D721Med (cell line): Measurements from ENCODE around the gene P4HA2.
A peak's percentile ranks its signal among the peaks of the same experiment; 100 is the strongest.

Experiments used
- DNase-seq: peaks from one replicate; pipeline ENCODE4 v3.0.0; 2011; ENCODE audit warnings: low spot score; ENCODE audit not compliant: insufficient read length
- FAIRE-seq: peaks from 2 replicates; lab custom pipeline; 2011; peaks lifted over from hg19 to GRCh38; lab: Jason Lieb, UNC
- TF ChIP-seq, protein P1 (sequence below): IDR thresholded peaks from 2 replicates; pipeline ENCODE4 v1.5.1; 2012; ENCODE audit warnings: mild to moderate bottlenecking, control low read depth; ENCODE audit not compliant: insufficient read depth; ENCODE audit errors: missing control alignments

P4HA2 gene

DNA sequence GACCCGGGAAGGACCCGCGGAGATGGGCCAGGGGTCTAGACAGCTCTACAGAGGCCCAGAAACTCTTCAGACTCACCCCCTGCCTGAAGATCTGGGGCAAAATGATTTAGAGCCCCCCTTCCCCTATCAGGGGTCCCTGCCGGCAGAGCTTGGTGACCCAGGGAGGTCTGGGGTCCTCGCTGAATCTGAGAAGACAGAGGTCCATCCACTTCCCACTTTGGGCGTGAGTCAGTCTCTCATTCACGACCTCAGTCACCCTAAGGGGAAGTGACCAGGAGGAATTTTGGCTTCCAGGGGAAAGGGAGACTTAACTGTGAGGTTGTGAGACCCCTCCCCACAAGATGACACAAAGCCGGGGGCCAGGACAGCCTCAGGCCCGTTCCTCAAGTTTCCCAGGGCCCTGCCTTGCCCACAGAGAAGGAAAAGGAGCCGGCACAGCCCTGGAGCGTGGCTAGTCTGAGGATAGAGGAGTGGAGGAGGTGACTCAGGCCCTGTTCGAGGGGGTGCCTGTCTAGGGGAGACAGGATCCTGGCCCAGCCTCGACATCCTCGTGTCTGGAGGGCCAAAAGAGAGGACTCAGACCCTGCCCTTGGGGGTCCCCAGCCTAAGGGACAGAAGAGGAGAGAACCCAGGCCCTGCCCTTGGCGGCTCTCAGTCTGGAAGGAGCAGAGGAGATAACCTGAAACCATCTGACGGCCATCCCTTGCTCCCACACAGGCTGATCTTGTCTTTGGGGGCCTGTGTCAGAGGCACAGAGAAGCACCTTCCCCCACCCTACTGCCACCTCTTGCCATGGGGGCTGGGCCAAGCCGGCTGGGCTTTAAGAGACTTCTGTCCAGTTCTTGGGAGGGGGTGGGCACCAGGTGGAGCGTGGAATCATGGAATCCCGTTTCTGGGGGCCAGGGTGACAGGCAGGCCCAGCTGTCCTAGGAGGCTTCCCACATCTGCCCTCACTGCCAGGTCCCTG lies 30.7 kb upstream of the P4HA2 start:
- FAIRE-seq: no peak
- DNase-seq: no peak
- TF ChIP-seq, protein P1, sequence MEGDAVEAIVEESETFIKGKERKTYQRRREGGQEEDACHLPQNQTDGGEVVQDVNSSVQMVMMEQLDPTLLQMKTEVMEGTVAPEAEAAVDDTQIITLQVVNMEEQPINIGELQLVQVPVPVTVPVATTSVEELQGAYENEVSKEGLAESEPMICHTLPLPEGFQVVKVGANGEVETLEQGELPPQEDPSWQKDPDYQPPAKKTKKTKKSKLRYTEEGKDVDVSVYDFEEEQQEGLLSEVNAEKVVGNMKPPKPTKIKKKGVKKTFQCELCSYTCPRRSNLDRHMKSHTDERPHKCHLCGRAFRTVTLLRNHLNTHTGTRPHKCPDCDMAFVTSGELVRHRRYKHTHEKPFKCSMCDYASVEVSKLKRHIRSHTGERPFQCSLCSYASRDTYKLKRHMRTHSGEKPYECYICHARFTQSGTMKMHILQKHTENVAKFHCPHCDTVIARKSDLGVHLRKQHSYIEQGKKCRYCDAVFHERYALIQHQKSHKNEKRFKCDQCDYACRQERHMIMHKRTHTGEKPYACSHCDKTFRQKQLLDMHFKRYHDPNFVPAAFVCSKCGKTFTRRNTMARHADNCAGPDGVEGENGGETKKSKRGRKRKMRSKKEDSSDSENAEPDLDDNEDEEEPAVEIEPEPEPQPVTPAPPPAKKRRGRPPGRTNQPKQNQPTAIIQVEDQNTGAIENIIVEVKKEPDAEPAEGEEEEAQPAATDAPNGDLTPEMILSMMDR: no peak

DNA sequence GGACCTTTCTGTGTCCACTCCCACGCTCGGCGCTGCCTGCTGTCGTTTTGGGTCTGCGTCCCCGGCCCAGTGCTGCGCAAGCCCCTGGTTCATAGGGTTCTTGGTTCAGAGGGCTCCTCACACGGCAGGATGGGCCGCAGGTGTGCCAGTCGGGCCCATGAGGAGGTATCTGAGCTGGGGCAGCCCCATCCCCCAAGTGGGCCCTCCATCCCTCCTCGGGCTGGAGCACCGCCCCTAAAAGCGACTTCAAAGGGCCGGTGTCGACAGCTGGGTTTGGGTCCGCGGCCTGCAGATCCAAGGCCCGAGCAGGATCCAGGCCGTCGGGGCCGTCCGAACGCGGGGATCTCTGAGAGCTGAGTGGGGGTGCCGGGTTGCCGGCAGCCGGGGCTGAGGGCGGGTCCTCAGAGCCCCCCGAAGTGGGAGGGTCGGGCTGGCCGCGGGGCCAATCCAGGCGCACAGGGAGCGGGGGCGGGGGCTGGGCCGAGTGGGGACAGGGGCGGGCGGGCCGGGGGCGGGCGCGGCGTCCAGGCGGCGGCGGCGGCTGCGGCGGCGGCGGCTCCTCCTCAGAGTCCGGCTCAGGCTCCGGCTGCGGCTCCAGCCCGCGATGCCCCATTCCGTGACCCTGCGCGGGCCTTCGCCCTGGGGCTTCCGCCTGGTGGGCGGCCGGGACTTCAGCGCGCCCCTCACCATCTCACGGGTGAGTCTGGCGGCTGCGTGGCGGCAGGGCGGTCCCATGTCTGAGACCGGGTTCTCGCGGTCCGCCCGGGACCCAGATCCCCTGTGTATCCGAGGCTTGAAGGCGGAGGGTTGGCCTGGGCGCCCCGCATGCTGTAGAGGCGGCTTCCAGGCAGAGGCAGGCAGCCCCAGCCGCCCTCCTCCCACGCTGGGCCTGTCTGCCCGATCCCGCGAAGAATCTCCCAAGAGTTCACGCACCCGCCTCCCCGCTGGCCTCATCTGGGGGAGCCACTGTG lies 29.8 kb upstream of the P4HA2 start, which contains the start of gene PDLIM4:
Gene PDLIM4 (plus strand): TSS at position 566 of the 971 bp plus-strand sequence. CDS start 39 bp downstream, at position 605.
- DNase-seq: peak; percentile 58
- TF ChIP-seq, protein P1: no peak
- FAIRE-seq: no peak

DNA sequence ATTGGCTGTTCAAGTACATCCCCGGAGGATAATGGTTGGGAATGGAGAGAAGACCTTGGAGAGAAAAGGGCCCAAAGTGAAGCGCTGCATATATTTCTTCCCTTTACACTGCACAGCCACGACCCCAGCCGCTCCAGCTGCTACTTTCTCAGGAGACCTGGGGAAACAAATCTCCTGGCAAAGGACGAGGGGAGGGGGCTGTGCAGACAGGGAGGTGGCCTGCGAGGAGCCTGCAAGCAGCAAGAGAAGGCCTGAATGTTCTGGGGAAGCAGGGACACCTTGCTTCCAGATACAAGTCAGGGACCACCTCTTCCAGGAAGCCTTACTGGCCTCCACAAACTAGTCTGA lies 29.1 kb upstream of the P4HA2 start:
- TF ChIP-seq, protein P1: no peak
- FAIRE-seq: no peak
- no peak for DNase-seq

DNA sequence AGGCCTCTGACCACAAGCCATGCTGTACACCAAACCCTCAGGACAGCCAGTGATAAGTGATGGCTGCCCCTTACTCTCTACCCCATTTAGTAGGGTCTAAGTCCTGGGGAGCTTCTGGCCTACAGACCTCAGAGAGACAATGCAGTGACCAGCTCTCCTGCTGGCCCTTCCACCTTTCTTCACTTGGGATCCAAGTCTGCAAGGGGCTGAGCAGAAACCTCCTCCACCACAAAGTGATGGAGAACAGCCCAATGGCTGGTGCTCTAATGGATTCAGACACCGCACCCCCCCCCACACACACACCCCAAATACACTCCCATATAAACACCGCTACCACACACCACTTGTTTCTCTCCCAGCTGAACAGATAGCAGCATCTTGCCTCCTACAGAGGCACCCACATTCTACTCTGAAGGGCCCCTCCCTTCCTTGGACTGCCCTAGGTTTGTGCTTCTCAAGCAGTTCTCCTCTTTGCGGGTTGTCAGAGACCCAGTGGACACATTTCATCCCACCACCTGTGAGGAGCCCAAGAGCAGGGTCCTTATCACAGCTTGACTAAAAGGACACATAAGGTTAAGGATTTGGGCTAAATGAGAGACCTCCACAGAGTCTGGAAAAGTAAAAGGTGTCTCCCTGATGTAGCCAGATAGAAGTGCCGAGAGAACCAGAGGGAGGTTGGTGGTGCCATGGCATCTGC lies 28.6 kb upstream of the P4HA2 start:
- DNase-seq: no peak
- no peak for FAIRE-seq
- TF ChIP-seq, protein P1: no peak

DNA sequence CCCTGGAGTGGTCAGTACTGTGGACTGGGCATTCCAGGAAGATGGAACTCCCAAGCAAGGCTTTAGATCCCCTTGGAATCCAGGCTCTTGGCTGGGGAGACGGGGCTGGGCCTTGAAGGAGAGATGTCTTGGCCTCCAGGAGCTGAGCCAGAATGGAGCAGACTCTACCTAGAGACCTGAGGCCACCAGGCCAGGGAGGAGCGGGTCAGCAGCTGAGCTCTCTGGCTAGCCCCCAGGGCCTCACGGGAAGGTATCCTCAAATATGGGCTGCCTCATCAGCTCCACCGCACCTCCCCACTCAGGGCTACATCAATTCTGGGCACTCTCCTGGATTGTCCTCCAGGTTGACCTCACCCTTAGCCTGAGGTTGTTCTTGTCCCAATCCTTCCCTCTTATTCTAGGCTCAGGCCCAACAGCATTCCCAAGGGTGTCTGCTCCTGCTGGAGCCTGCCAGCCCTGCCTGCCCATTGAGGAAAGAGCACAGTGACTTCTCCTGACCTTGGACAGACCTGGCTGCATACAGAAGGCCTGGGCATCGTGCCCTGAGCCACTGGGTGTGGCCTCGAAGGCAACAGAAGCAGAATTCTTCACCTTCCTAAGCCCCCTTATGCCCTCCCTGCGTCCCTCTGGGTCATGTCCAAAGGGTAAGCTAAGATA lies 26.8 kb upstream of the P4HA2 start:
- DNase-seq (no peak), FAIRE-seq (no peak)
- TF ChIP-seq, protein P1: no peak
